Retinal pigment epithelial cell (primary cell): ENCODE results near the gene EFCAB14.
A peak's percentile ranks its signal among the peaks of the same experiment; 100 is the strongest.

ENCODE experiments used
- DNase-seq: peaks from one replicate; pipeline ENCODE4 v3.0.0-alpha.2; 2010; ENCODE audit warnings: low read depth
- H3K4me3 ChIP-seq: 2 replicates; pipeline ENCODE4 v1.5.1; 2011; ENCODE audit warnings: mild to moderate bottlenecking, low read length, control low read depth, moderate library complexity
- CTCF ChIP-seq: conservative IDR thresholded peaks from 2 replicates; pipeline ENCODE4 v1.5.1; 2011; ENCODE audit warnings: low read depth, low read length, control low read depth, inconsistent platforms

The EFCAB14 gene

GRCh38 chr1:46645815-46646214 lies 73.1 kb downstream of the EFCAB14 start:
- H3K4me3 ChIP-seq, result no peak overlapping the region
- DNase-seq, result no peak
- no peak for TF ChIP-seq CTCF

- TF ChIP-seq CTCF, result no peak
- H3K4me3 ChIP-seq, result no peak overlapping the region
- DNase-seq, result peak; percentile 75
Observed at GRCh38 chr1:46643368-46643775, 75.5 kb downstream of the EFCAB14 start.

DNA sequence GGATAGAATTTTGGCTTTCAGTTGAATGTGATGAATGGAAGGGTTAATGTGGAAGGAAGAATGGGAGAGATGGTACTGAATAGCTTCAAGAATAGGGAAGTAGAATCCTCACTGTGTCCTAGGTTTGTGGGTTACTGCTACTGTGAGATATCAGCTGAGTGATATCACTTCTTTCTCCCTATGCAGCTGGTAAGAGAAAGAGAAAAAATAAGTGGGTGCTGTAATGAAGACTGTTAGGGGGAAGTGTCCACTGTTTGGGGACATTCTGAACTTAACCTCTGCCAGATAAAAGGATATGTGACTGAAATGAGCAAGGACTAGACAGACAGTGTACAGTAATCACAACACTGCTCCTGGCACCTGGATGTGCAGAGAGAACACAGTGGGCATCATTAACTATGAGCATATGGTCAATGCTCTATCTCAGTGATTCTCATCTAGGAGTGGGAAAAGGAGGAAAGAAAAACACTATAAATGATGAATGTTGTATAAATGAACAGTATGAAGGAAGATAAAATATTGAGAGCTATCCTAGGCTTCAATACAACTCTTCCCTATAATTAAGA lies 76.7 kb downstream of the EFCAB14 start:
- no peak for TF ChIP-seq CTCF
- DNase-seq, result no peak
- no peak overlapping the region for H3K4me3 ChIP-seq

- no peak for TF ChIP-seq CTCF
Observed at GRCh38 chr1:46639547-46639946, 79.4 kb downstream of the EFCAB14 start.

DNA sequence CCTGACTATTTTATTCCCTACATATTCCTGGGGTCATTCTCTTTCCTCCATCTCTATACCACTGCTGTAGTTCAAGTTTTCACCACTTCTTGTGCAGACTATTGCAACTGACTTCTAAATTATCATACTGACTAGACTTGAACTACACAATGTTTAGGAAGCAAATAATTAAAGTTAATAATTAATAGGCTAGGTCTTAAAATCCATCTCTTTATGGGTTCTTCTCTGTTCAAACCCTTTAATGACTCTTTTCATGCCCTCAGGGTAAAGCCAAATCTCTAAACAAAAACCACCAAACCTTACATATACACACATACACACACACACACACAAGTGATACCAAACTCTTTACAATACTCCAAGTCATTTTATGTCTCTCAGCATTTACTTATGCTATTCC lies 80.0 kb downstream of the EFCAB14 start:
- no peak overlapping the region for H3K4me3 ChIP-seq
- no peak for DNase-seq
- TF ChIP-seq CTCF, result no peak

More at GRCh38 chr1:46639547-46639946, 79.4 kb downstream of the EFCAB14 start:
- H3K4me3 ChIP-seq, result no peak overlapping the region
- DNase-seq, result no peak

GRCh38 chr1:46637444-46638083 lies 81.3 kb downstream of the EFCAB14 start:
- DNase-seq, result no peak
- no peak for TF ChIP-seq CTCF
- H3K4me3 ChIP-seq, result no peak overlapping the region

GRCh38 chr1:46635205-46635604 lies 83.7 kb downstream of the EFCAB14 start:
- no peak for TF ChIP-seq CTCF
- no peak overlapping the region for H3K4me3 ChIP-seq
- no peak for DNase-seq
